Measurements from ENCODE around the gene INSR. TPM values are rescaled to one million over a fixed set of nuclear protein-coding genes. Genes with fewer than 3 reads are reported as not detected.

The INSR gene
- total RNA-seq, 6 experiments from 2014 or later: 2.1 to 6.3 (median 2.5) TPM

DNA sequence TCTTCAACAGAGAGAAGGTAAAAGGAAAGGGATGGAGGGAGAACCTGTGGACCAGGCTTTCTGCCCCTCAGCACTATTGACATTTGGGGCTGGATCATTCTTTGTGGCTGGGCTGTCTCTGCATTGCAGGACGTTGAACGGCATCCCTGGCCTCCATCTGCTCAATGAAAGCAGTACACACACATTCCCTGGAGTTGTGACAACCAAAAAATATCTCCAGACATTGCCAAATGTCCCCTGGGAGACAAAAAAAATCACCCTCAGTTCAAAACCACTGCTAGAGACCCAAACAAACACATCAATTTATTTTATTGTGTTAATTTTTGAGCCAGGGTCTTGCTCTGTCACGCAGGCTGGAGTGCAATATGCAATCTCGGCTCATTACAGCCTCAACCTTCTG, 43.3 kb downstream of the INSR start:
- Mint-ChIP-seq H3K4me3 (no peak overlapping the region), H3K4me1 (ENCODE audit: low read depth) (no peaks in the 10 kb centered on the region), H3K27ac (no peak overlapping the region), H3K27me3 (ENCODE audit: insufficient read depth) (no peaks in the 10 kb centered on the region; the same call in none of the 2 replicates), H3K36me3 (ENCODE audit: low read depth) (peaks cover 10% of the 10 kb centered on the region), H3K9me3 (peaks cover 19% of the 10 kb centered on the region)
- TF ChIP-seq, protein P1, sequence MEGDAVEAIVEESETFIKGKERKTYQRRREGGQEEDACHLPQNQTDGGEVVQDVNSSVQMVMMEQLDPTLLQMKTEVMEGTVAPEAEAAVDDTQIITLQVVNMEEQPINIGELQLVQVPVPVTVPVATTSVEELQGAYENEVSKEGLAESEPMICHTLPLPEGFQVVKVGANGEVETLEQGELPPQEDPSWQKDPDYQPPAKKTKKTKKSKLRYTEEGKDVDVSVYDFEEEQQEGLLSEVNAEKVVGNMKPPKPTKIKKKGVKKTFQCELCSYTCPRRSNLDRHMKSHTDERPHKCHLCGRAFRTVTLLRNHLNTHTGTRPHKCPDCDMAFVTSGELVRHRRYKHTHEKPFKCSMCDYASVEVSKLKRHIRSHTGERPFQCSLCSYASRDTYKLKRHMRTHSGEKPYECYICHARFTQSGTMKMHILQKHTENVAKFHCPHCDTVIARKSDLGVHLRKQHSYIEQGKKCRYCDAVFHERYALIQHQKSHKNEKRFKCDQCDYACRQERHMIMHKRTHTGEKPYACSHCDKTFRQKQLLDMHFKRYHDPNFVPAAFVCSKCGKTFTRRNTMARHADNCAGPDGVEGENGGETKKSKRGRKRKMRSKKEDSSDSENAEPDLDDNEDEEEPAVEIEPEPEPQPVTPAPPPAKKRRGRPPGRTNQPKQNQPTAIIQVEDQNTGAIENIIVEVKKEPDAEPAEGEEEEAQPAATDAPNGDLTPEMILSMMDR (IDR thresholded peaks at IDR 0.05): no peak
- DNase-seq: no peak

DNA sequence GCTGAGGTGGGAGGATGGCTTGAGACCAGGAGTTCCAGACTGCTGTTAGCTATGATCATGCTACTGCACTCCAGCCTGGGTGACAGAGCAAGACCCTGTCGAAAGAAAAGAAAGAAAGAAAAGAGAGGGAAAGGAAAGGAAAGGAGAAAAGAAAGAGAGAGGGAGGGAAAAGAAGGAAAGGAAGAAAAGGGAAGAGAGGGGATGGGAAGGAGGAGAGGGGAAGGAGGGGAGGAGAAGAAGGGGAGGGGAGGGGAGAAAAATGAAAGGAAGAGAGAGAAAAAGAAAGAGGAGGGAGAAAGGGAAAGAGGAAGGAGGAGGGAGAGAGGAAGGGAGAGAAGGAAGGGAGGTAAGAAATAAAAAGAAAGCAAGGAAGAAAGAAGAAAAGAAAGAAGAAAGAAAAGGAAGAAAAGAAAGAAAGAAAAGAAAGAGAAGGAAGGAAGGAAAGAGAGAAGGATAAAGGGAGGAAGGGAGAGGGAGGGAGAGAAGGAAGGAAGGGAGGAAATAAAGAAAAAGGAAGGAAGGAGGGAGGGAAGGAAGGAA, 44.1 kb downstream of the INSR start:
- no peaks in the 10 kb centered on the region for H3K4me1 Mint-ChIP-seq (ENCODE audit: low read depth)
- DNase-seq: no peak
- H3K4me3 Mint-ChIP-seq: no peak overlapping the region
- H3K36me3 Mint-ChIP-seq (ENCODE audit: low read depth): peaks cover 10% of the 10 kb centered on the region
- TF ChIP-seq, protein P1 (IDR thresholded peaks at IDR 0.05): no peak
- H3K27ac Mint-ChIP-seq: no peak overlapping the region
- no peaks in the 10 kb centered on the region; the same call in none of the 2 replicates for H3K27me3 Mint-ChIP-seq (ENCODE audit: insufficient read depth)
- H3K9me3 Mint-ChIP-seq: peaks cover 19% of the 10 kb centered on the region

DNA sequence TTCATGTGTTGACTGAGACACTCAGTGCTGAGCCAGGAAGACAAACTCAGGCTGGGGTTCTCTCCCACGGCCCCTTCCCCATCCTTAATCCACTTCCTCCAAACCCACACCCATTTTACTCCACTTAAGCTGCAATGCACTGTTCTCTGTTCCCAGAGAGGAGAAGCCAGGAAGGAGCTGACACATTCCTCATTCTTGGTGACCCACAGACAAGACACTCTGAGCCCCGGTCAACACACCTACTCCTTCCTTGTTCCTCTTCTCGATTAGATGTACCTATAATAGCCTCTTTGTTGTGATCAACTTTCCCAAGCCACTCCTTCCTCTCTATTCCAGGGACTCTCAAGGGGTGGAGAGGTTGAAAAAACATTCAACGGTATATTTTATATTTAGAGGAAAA, 47.1 kb downstream of the INSR start:
- Mint-ChIP-seq H3K27ac (no peak overlapping the region), H3K36me3 (ENCODE audit: low read depth) (peaks cover 10% of the 10 kb centered on the region), H3K4me1 (ENCODE audit: low read depth) (peaks cover 14% of the 10 kb centered on the region), H3K9me3 (peaks cover 16% of the 10 kb centered on the region), H3K4me3 (no peak overlapping the region), H3K27me3 (ENCODE audit: insufficient read depth) (no peaks in the 10 kb centered on the region; the same call in none of the 2 replicates)
- DNase-seq: no peak
- TF ChIP-seq, protein P1 (IDR thresholded peaks at IDR 0.05): no peak

DNA sequence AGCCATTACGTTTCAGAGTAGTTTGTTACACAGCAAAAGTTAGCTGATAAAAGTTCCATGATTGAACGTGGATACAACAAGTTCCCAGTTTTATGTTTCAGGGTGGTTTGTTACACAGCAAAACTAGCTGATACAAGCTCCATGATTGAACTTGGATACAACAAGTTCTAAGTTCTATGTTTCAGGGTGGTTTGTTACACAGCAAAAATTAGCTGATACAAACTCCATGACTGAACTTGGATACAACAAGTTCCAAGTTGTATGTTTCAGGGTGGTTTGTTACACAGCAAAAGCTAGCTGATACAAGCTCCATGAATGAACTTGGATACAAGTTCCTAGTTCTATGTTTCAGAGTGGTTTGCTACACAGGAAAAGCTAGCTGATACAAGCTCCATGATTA, 47.6 kb downstream of the INSR start:
- peaks cover 16% of the 10 kb centered on the region for H3K9me3 Mint-ChIP-seq

DNA sequence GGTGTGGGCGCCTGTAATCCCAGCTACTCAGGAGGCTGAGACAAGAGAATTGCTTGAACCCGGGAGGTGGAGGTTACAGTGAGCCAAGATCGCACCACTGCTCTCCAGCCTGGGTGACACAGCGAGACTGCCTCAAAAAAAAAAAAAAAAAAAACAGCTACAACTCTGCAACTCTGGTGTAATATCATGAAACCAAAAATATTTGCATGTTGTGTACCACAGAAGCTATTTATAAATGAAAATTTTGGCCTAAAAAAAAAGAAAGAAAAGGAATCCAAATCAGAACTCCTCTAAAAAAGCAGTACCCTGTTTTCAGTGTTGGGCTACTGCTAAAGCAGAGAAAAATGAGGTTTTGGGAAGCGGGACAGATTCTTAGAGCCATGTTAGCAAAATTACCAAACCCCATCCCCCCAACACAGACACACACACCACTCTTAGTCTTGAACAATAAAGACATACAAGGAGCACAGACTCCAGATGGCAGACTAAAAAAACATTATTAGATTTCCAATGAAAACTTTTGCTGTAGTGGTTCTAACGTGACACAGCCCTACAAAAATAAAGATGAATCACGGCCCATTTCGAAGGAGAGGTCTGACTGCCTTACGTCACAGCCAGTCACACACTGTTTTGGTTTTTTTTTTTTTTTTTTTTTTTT, 51.5 kb downstream of the INSR start:
- Mint-ChIP-seq H3K4me1 (ENCODE audit: low read depth) (peaks cover 14% of the 10 kb centered on the region), H3K27me3 (ENCODE audit: insufficient read depth) (no peaks in the 10 kb centered on the region; the same call in 1 of the 2 replicates), H3K27ac (peak overlapping the region; percentile 47; the same call in 1 of the 2 replicates), H3K36me3 (ENCODE audit: low read depth) (peaks cover 8% of the 10 kb centered on the region; the same call in 1 of the 2 replicates), H3K4me3 (peak overlapping the region; percentile 22; the same call in 1 of the 2 replicates), H3K9me3 (peaks cover 24% of the 10 kb centered on the region)
- peak; percentile 81 for DNase-seq
- TF ChIP-seq, protein P1 (IDR thresholded peaks at IDR 0.05): no peak

More for the DNA sequence above, 47.6 kb downstream of the INSR start:
- H3K27ac Mint-ChIP-seq: no peak overlapping the region
- no peak for DNase-seq
- H3K27me3 Mint-ChIP-seq (ENCODE audit: insufficient read depth): no peaks in the 10 kb centered on the region; the same call in none of the 2 replicates
- no peak overlapping the region for H3K4me3 Mint-ChIP-seq
- peaks cover 14% of the 10 kb centered on the region for H3K4me1 Mint-ChIP-seq (ENCODE audit: low read depth)
- TF ChIP-seq, protein P1 (IDR thresholded peaks at IDR 0.05): no peak
- H3K36me3 Mint-ChIP-seq (ENCODE audit: low read depth): peaks cover 10% of the 10 kb centered on the region
